ENCODE measurements around the gene SNU13. TPM values are rescaled to one million over a fixed set of nuclear protein-coding genes. Genes with fewer than 3 reads are reported as not detected.
A peak's percentile ranks its signal among the peaks of the same experiment; 100 is the strongest.

Gene SNU13
- total and polyA plus RNA-seq, 2 of the 4 experiments (the other 2 are of a cell fraction), result 122 to 185 TPM

DNA sequence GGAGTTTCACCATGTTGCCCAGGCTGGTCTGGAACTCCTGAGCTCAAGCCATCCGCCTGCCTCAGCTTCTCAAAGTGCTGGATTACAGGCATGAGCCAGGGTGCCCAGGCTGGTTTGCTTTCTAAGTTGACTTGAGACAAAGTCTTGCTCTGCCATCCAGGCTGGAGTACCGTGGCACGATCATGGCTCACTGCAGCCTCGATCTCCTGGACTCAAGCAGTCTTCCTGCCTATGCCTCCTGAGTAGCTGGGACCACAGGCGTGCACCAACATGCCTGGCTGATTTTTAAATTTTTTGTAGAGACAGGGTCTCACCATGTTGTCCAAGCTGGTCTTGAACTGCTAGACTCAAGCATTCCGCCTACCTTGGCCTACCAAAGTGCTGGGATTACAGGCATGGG, 31.0 kb downstream of the SNU13 start:
- H3K27ac ChIP-seq (ENCODE audit: insufficient read depth, low read length), result no peak overlapping the region
- H3K23ac ChIP-seq (ENCODE audit: low read depth, low read length), result no peak overlapping the region
- ChIA-PET POLR2A (ENCODE audit: unreplicated experiment) (no interaction called here), CTCF (interaction anchor here (2.5 kb wide), 1 partner anchor 9 kb away, joined by 12 read pairs; no protein-coding TSS in a partner anchor)
- no peak overlapping the region for H2AFZ ChIP-seq (replicated peaks; ENCODE audit: low read length, poor library complexity)
- intact Hi-C loops (cut with micrococcal nuclease) (no loop called here), in situ Hi-C loops (cut with MboI; ENCODE audit: low sequenced_read_pairs) (no loop called here), dilution Hi-C loops (cut with HindIII; ENCODE audit: low sequenced_read_pairs, unreplicated experiment) (no loop called here)
- no peak overlapping the region for H3K4ac ChIP-seq (ENCODE audit: low read depth, low read length)
- no peak overlapping the region for H2AK9ac ChIP-seq (replicated peaks; ENCODE audit: low read depth, low read length, poor library complexity)
- peaks cover 24 to 54% of the 10 kb centered on the region in 2 experiments for H3K79me1 ChIP-seq (ENCODE audit: low read depth in 1 of 2, low read length in 2 of 2)
- H3K56ac ChIP-seq (ENCODE audit: extremely low read depth, insufficient read depth, low read length), result no peak overlapping the region
- ATAC-seq (ENCODE audit: low read depth) (no peak), DNase-seq (no peak)
- no TSS peak for BruUV-seq (replicated peaks)
- H2AK5ac ChIP-seq (ENCODE audit: low read depth, low read length), result no peak overlapping the region
- peak overlapping the region; percentile 36; the same call in 1 of the 2 replicates for H4K5ac ChIP-seq (ENCODE audit: low read depth, low read length)
- no peak overlapping the region for H3K4me3 ChIP-seq (ENCODE audit: insufficient read depth, low read depth, low read length)
- H2BK20ac ChIP-seq (ENCODE audit: low read depth, low read length), result no peak overlapping the region
- H3K9ac ChIP-seq (ENCODE audit: low read depth, low read length), result no peak overlapping the region
- no peaks in the 10 kb centered on the region for H3K27me3 ChIP-seq (ENCODE audit: control insufficient read depth, insufficient read depth, low read length)
- 0 out of 2 replicates have a peak, but pooled peaks cover 1% of the 10 kb centered on the region for H3K4me1 ChIP-seq (ENCODE audit: control insufficient read depth, insufficient read depth, low read length)
- H3K4me2 ChIP-seq (ENCODE audit: low read depth, low read length), result no peak overlapping the region
- WGBS, 2 experiments (ENCODE audit: extremely low coverage in 2 of 2, insufficient read length in 1 of 2), result 88% methylated on average over 1 of the region's 6 CpGs; no CpG with 5 or more reads in 1 of the 2 experiments
- H3K36me3 ChIP-seq (ENCODE audit: control insufficient read depth, insufficient read depth, low read length), result peaks cover 59% of the 10 kb centered on the region
- H3K9me3 ChIP-seq (ENCODE audit: control insufficient read depth, insufficient read depth, low read length), result no peaks in the 10 kb centered on the region
- no peak overlapping the region for H2BK120ac ChIP-seq (ENCODE audit: low read depth, low read length)
- H2BK5ac ChIP-seq (ENCODE audit: low read depth, low read length, poor library complexity, severe bottlenecking), result no peak overlapping the region
- no peak overlapping the region for H4K91ac ChIP-seq (ENCODE audit: insufficient read depth, low read depth, low read length)
- TF ChIP-seq POLR2A (IDR thresholded peaks at IDR 0.05; ENCODE audit: low read depth, low read length), result no peak
- TF ChIP-seq FOS (IDR thresholded peaks at IDR 0.05; ENCODE audit: low read depth, low read length), result no peak
- TF ChIP-seq SMC3 (IDR thresholded peaks at IDR 0.05; ENCODE audit: low read depth, low read length), result no peak
- TF ChIP-seq RFX5 (IDR thresholded peaks at IDR 0.05; ENCODE audit: low read depth, low read length), result no peak
- TF ChIP-seq RAD21 (IDR thresholded peaks at IDR 0.05; ENCODE audit: low read length), result no peak
- TF ChIP-seq BHLHE40 (IDR thresholded peaks at IDR 0.05; ENCODE audit: low read depth, low read length), result no peak
- TF ChIP-seq MXI1 (IDR thresholded peaks at IDR 0.05; ENCODE audit: borderline replicate concordance, low read depth, low read length), result no peak
- no peak for TF ChIP-seq MAFK (IDR thresholded peaks at IDR 0.05; ENCODE audit: low read depth, low read length)
- no peak overlapping the region for H2BK15ac ChIP-seq (ENCODE audit: low read depth, low read length)
- H4K20me1 ChIP-seq (ENCODE audit: insufficient read depth, low read length), result peaks cover 10% of the 10 kb centered on the region
- H3K14ac ChIP-seq (replicated peaks; ENCODE audit: low read depth, low read length), result no peak overlapping the region
- H4K8ac ChIP-seq (ENCODE audit: low read depth in 2 of 2, low read length in 2 of 2), result no peak overlapping the region
- H3K9me1 ChIP-seq (ENCODE audit: insufficient read depth, low read length), result 0 out of 2 replicates have a peak, but pooled peaks cover 7% of the 10 kb centered on the region
- H3K18ac ChIP-seq (ENCODE audit: low read depth, low read length), result no peak overlapping the region

Data from IMR-90 (cell line).